Panc1 (cell line): ENCODE results near the gene ZNF442. TPM values are rescaled to one million over a fixed set of nuclear protein-coding genes. Genes with fewer than 3 reads are reported as not detected.

Experiments used
- ATAC-seq: fragments of 200-7000 bp; cut with Tn5 transposase; 2 replicates; pipeline ENCODE4 v1.9.1; 2020; ENCODE audit warnings: mild to moderate bottlenecking, moderate library complexity
- BruUV-seq: library from RNA; stranded (reverse); fragments of 400-500 nt; replicated peaks from 2 replicates; lab custom pipeline; 2021; lab: Mats Ljungman, UMichigan
- CTCF ChIA-PET: fragments of 300-600 bp; sonication (Branson Sonifier 250); formaldehyde crosslinking; loops from one replicate; lab custom pipeline; 2022; ENCODE audit warnings: antibody characterized with exemption; lab: Charles Lee
- POLR2A ChIA-PET: fragments of 300-600 bp; sonication (Branson Sonifier 250); formaldehyde crosslinking; loops from one replicate; lab custom pipeline; 2022; ENCODE audit warnings: antibody characterized with exemption; lab: Charles Lee
- DNase-seq: peaks from one replicate; pipeline ENCODE4 v3.0.0-alpha.2; 2010; ENCODE audit warnings: low read depth, low spot score
- H3K27ac ChIP-seq: 2 replicates; pipeline ENCODE4 v1.5.1; 2011; ENCODE audit warnings: mild to moderate bottlenecking, low read length, inconsistent platforms
- H3K27me3 ChIP-seq: fragments of 200-500 bp; sonication (Bioruptor generic); 2 replicates; pipeline ENCODE4 v1.6.0; 2014; ENCODE audit warnings: low read length, inconsistent platforms; ENCODE audit not compliant: control insufficient read depth, insufficient read depth
- H3K36me3 ChIP-seq: fragments of 200-500 bp; sonication (Bioruptor generic); 2 replicates; pipeline ENCODE4 v1.5.1; 2014; ENCODE audit warnings: inconsistent platforms, mild to moderate bottlenecking, low read length, moderate library complexity; ENCODE audit not compliant: control insufficient read depth, insufficient read depth
- H3K4me1 ChIP-seq: 2 replicates; pipeline ENCODE4 v1.5.1; 2011; ENCODE audit warnings: inconsistent platforms, mild to moderate bottlenecking, low read length, moderate library complexity; ENCODE audit not compliant: control insufficient read depth, insufficient read depth
- H3K4me3 ChIP-seq, 2 experiments: 2 replicates each; pipeline ENCODE4 v1.5.1; 2011 to 2012; ENCODE audit warnings: low read depth in 2 of 2, low read length in 2 of 2, mild to moderate bottlenecking in 2 of 2, inconsistent platforms in 1 of 2, moderate library complexity in 1 of 2
- H3K9me3 ChIP-seq: fragments of 200-500 bp; sonication (Bioruptor generic); 2 replicates; pipeline ENCODE4 v1.5.1; 2014; ENCODE audit warnings: low read depth, mild to moderate bottlenecking, inconsistent platforms, low read length, moderate library complexity; ENCODE audit not compliant: control insufficient read depth, insufficient read depth
- CTCF ChIP-seq: fragments of 450-650 bp; IDR thresholded peaks from 2 replicates; pipeline ENCODE4 v1.5.1; 2017; ENCODE audit warnings: mild to moderate bottlenecking
- POLR2AphosphoS5 ChIP-seq: IDR thresholded peaks from 2 replicates; pipeline ENCODE4 v1.6.1; 2012; ENCODE audit warnings: mild to moderate bottlenecking, low read depth, low read length, moderate library complexity
- REST ChIP-seq, 2 experiments: IDR thresholded peaks; 2 replicates each; pipeline ENCODE4 v1.6.1; 2011 to 2012; ENCODE audit warnings: low read depth in 2 of 2, control low read depth in 1 of 2, low read length in 1 of 2, mild to moderate bottlenecking in 1 of 2, moderate library complexity in 1 of 2; ENCODE audit not compliant: insufficient read depth in 1 of 2
- SIN3A ChIP-seq: IDR thresholded peaks from 2 replicates; pipeline ENCODE4 v1.6.1; 2012; ENCODE audit warnings: low read depth, mild to moderate bottlenecking, low read length, moderate library complexity, borderline replicate concordance; ENCODE audit not compliant: insufficient read depth
- TCF7L2 ChIP-seq: IDR thresholded peaks from 2 replicates; pipeline ENCODE4 v1.6.1; 2011; ENCODE audit warnings: mild to moderate bottlenecking, low read depth, low read length, inconsistent platforms
- in situ Hi-C: cut with HindIII; loops from 2 replicates; pipeline ENCODE4 v1.10.0; 2016; ENCODE audit warnings: low sequenced_read_pairs, low pct_unique_long_range_greater_than_20kb
- intact Hi-C: fragments of 100-400 bp; cut with micrococcal nuclease; formaldehyde crosslinking; loops from one replicate; pipeline ENCODE4 v1.10.0; 2022; ENCODE audit not compliant: unreplicated experiment
- total RNA-seq: library from RNA; stranded (reverse); gene quantifications from one replicate; pipeline ENCODE4 v1.2.1, GENCODE V29; 2021; ENCODE audit not compliant: unreplicated experiment

Gene ZNF442
- total RNA-seq, 1 experiment from 2014 or later = 2.5 TPM

GRCh38 chr19:12325690-12326089 lies 39.8 kb downstream of the ZNF442 start:
- ChIA-PET POLR2A (no interaction called here), CTCF (no interaction called here)
- Histone ChIP-seq H3K27me3 (no peaks in the 10 kb centered on the region), H3K4me1 (no peaks in the 10 kb centered on the region), H3K4me3 (no peak overlapping the region), H3K27ac (no peak overlapping the region), H3K36me3 (no peaks in the 10 kb centered on the region), H3K9me3 (peaks cover 15% of the 10 kb centered on the region; the same call in 1 of the 2 replicates)
- in situ Hi-C loops = no loop called here
- no TSS peak for BruUV-seq
- DNase-seq = no peak
- TF ChIP-seq SIN3A (no peak), CTCF (no peak), REST (IDR thresholded peaks at IDR 0.05; ENCODE audit: insufficient read depth in 1 of 2, low read depth in 2 of 2, low read length in 1 of 2) (no peak), POLR2AphosphoS5 (no peak), TCF7L2 (no peak)
- no peak for ATAC-seq
- intact Hi-C loops = no loop called here

GRCh38 chr19:12318782-12319413 lies 46.6 kb downstream of the ZNF442 start:
- intact Hi-C loops (no loop called here), in situ Hi-C loops (no loop called here)
- no peak for TF ChIP-seq SIN3A
- TF ChIP-seq POLR2AphosphoS5 = no peak
- no peak for TF ChIP-seq TCF7L2
- no peak for TF ChIP-seq CTCF
- TF ChIP-seq REST (IDR thresholded peaks at IDR 0.05; ENCODE audit: insufficient read depth in 1 of 2, low read depth in 2 of 2, low read length in 1 of 2) = no peak
- Histone ChIP-seq H3K4me3 (no peak overlapping the region), H3K4me1 (no peaks in the 10 kb centered on the region), H3K36me3 (no peaks in the 10 kb centered on the region), H3K9me3 (peaks cover 29% of the 10 kb centered on the region), H3K27me3 (no peaks in the 10 kb centered on the region), H3K27ac (no peak overlapping the region)
- DNase-seq = no peak
- TSS peak; percentile 63 for BruUV-seq
- CTCF ChIA-PET = no interaction called here
- POLR2A ChIA-PET = no interaction called here
- ATAC-seq = no peak
